Loucy (cell line): ENCODE data around the gene SMARCAL1.

Experiments
- CTCF ChIP-seq: fragments of 200-600 bp; sonication (generic); conservative IDR thresholded peaks from 2 replicates; pipeline ENCODE4 v1.5.1; 2014; ENCODE audit warnings: mild to moderate bottlenecking, antibody characterized with exemption, low read length
- EZH2phosphoT487 ChIP-seq: fragments of 200-600 bp; IDR thresholded peaks from 2 replicates; pipeline ENCODE4 v1.6.1; 2018; ENCODE audit warnings: antibody characterized with exemption, mild to moderate bottlenecking, moderate library complexity, borderline replicate concordance

- TF ChIP-seq CTCF = no peak
- no peak for TF ChIP-seq EZH2phosphoT487
Measured at GRCh38 chr2:216369821-216370220, 42.5 kb upstream of the SMARCAL1 start.
